Stimulated activated CD4-positive, alpha-beta T cell treated with anti-CD3 and anti-CD28 coated beads, Interleukin-2, amount 100 ng/mL, for 24 hours (primary cell): Measurements from ENCODE around the gene CFTR.

Experiments
- DNase-seq, 2 donors: peaks; one replicate each; pipeline ENCODE4 v3.0.0-alpha.2; 2020

The CFTR gene

DNA sequence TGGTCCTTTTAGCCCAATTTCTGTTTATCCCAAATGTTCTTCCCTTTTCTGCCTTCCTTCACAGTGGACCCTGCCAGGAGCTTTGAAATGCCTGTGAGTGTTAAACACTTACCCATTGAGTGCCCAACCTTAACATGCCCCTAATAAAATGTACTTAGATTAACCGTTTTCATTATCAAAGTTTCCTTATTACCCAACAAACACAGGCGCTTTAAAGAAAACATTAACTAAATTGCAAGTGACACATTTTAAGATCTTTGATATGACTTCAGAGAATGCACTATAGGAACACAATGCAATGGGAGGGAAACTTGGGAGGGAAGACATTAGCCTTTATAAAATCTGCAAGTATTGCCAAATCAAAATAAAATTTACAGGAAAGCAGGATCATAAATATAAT lies 177.0 kb downstream of the CFTR start:
- no peak for DNase-seq

DNA sequence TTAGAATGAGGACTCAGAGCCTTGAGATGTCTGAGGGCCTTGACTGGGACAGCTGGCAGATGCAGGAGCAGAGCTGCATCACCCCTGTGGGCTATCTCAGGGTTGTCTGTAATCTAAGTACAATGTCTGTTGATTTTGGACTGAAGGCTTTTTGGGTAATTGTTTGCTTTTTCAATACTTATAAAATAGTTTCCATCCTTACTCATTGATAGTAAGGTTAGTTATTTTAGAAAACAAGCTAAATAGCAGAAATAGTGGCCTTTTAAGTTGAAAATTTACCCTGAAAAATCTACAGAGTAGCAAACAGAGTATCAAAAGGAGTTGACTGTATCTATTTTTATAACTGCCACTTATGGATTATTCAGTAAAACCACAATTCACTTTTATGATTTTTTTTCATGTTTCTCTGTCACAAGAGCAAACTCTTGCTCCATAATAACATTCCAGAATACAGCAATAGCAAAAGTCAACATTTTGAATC lies 179.7 kb downstream of the CFTR start:
- DNase-seq = no peak

DNA sequence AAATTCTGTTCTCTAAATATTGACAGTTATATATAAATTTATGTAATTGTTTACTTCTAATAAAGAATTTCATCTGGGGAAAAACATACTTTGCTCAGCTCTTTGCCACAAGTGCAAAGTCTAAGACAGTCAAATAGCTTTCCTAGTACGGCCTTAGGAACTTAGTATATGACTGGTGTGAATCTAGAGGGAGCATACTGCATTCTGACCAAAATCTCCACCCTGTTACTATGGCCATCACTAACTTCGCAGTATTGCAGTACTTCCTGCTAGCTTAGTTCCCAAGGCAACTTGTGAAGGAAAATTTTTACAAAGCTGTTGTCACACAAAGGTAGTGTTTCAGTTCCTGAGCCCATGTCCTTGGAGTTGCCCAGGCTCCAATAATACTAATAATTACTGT lies 181.5 kb downstream of the CFTR start:
- no peak for DNase-seq

DNA sequence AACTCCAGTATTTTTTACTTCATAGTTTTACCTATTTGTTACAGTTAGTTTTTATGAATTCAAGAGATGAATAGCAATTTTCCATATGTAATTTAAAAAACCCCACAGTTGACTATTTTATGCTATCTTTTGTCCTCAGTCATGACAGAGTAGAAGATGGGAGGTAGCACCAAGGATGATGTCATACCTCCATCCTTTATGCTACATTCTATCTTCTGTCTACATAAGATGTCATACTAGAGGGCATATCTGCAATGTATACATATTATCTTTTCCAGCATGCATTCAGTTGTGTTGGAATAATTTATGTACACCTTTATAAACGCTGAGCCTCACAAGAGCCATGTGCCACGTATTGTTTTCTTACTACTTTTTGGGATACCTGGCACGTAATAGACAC lies 184.2 kb downstream of the CFTR start:
- DNase-seq = no peak

DNA sequence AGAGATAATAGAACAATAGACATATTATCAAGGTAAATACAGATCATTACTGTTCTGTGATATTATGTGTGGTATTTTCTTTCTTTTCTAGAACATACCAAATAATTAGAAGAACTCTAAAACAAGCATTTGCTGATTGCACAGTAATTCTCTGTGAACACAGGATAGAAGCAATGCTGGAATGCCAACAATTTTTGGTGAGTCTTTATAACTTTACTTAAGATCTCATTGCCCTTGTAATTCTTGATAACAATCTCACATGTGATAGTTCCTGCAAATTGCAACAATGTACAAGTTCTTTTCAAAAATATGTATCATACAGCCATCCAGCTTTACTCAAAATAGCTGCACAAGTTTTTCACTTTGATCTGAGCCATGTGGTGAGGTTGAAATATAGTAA lies 185.5 kb downstream of the CFTR start:
- no peak for DNase-seq

DNA sequence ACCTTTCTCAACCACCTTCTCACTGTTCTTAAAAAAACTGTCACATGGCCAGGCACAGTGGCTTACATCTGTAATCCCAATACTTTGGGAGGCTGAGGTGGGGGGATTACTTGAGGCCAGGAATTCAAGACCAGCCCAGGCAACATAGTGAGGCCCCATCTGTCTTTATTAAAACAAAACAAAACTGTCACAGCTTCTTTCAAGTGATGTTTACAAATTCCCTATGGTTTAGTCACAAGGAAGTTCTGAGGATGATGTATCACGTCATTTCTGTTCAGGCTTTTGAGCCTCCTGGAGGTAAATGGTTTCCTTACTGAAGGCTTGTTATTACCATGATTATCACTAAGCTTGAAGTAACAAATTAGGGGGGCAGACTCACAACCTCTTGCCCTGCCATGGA lies 186.2 kb downstream of the CFTR start:
- no peak for DNase-seq

DNA sequence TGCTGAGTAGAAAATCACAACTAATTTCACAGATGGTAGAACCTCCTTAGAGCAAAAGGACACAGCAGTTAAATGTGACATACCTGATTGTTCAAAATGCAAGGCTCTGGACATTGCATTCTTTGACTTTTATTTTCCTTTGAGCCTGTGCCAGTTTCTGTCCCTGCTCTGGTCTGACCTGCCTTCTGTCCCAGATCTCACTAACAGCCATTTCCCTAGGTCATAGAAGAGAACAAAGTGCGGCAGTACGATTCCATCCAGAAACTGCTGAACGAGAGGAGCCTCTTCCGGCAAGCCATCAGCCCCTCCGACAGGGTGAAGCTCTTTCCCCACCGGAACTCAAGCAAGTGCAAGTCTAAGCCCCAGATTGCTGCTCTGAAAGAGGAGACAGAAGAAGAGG lies 186.9 kb downstream of the CFTR start:
- no peak for DNase-seq

DNA sequence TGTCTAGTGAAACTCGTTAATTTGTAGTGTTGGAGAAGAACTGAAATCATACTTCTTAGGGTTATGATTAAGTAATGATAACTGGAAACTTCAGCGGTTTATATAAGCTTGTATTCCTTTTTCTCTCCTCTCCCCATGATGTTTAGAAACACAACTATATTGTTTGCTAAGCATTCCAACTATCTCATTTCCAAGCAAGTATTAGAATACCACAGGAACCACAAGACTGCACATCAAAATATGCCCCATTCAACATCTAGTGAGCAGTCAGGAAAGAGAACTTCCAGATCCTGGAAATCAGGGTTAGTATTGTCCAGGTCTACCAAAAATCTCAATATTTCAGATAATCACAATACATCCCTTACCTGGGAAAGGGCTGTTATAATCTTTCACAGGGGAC lies 187.6 kb downstream of the CFTR start:
- no peak for DNase-seq

DNA sequence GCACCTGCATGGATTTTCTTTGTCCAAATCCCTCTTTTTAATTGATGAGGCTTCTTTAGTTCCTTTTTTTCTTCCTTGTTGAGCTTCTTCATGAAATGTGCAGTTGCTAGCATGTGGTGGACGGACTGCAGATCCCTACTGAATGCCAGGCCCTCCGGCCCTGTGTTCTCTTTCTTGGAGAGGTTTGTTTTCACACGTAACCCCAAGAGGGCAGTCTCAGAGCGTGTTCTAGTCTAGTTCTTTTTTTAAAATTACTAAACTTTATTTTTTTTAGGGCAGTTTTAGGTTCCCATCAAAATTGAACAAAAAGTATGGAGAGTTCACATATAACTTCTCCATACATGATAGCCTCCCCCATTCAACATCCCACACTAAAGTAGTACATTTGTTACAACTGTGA lies 190.0 kb downstream of the CFTR start:
- DNase-seq = no peak

DNA sequence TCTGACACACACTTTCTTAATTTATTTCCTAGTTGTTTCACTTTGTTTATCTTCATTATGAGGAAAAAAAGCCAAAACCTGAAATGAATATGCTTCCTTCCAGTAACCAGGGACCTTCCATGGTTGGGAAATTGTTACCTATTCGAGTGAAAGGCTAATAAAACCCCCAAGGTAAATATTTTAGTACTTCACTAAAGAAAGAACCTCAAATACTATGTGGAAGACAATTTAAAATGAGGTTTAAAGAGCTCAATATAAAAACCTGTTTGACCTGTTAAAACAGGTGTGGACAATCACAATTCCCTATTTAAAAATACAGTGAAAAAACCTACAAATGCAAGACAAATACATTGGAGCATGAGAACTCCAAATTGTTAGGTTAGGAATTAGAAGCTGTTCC lies 192.6 kb downstream of the CFTR start:
- DNase-seq = no peak

DNA sequence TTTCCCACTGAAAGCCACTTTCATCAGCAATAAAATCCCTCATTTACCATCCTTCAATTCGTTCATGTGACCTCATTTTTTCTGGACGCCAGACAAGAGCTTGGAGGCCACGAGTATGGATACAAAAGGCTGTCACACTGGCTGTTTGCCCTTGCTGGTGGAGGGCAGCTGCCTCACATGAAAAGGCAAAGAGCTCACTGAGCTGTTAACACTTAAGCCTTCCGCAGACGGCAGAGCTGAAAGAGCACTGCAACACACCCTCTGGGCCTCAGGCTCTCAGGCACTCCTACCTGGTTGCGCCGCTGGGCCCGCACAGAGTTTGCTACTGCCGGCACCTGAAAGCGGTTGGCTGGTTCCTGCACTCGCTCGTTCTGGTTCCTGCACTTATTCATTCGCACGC lies 193.5 kb downstream of the CFTR start:
- DNase-seq = no peak

DNA sequence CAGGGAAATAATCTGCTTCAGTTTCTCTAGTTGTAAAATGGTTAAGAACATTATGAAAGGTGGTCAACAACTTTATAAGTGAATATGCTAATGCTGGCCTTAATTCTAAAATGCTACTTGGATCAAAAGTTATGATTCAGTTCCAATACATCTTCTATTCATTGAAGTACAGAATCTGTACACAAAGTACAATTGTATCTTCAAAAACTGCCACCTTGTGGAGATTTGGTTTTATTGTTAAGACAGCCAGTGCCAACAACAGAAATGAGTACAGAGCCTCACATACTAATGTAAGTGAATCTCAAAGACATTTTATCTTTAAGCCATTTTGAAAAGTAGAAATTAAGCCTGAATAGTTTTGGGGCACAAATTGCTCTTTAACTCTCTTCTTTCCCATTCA lies 194.0 kb downstream of the CFTR start:
- DNase-seq = no peak

DNA sequence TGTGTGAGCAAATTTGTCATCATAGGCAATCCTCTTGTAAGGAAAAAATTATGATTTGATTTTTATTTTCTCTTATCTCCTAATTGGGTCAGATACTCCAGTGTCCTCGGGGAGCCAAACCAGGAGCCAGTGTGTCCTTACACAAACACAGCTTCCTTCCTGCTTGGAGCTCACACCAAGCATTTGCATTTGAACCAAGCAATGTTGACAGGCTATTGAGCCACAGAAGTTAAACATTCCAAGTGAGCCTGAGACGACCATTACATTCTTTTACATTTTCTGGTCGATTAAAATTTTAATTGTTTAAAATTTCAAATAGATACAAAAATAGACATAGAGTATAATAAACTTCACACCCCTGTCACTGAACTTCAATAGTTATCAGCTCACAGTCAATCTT lies 194.8 kb downstream of the CFTR start:
- DNase-seq = no peak

DNA sequence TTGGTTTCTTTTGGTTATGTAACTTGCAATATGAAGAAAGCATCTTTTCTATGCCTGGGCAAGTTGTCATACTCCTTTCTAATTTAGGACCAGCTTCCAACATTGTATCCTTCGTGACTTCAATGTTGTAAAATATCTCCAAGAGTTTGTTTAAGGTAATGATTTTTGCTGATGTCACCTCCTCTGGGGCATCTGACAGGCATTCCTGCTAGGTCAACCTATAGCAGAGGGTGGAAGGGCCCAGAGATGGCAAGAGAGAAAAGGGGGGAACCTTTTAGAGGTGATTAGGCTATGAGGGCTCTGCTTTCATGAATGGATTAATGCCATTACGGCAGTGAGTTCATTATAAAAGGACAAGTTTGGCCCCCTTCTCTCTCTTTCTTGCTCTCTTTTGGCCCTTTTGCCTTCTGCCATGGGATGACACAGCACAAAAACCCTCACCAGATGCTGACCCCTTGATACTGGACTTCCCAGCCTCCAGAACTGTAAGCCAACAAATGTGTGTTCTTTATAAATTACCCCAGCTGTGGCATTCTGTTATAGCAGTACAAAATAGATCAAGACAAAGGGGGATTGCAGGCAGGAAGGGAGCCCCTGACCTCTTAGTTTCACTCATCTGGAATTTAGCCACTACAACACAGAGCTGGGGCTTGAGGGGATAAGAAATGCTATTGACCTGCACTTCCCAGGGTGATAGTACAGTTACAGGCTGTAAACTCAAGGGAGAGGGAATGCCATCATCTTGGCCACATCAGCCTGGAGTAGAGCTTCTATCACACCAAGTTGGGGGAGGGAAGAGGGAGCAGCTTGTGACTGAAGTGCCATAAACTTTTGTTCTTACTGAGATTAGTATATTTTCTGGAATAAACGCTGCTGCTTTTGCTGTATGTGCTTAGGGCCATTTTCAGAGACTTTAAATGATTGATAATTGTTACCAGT lies 195.9 kb downstream of the CFTR start:
- DNase-seq = no peak

DNA sequence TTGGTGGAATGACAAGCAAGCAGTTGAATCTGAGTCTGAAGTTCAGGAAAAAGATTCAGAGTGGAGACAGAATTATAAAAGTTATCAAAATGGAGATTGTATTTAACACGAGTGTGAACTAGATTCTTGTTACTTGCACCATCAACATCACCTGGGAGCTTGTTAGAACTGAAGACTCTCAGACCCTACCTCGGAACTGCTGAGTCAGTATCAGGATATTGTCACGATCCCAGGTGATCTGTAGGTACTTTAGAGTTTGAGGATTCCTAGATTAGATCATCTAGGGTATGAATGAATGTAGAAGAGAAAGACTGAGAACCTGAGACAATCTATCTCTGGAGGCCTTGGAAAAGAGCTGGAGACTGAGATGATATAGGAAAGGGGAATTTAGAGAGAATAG lies 199.3 kb downstream of the CFTR start:
- DNase-seq = no peak

DNA sequence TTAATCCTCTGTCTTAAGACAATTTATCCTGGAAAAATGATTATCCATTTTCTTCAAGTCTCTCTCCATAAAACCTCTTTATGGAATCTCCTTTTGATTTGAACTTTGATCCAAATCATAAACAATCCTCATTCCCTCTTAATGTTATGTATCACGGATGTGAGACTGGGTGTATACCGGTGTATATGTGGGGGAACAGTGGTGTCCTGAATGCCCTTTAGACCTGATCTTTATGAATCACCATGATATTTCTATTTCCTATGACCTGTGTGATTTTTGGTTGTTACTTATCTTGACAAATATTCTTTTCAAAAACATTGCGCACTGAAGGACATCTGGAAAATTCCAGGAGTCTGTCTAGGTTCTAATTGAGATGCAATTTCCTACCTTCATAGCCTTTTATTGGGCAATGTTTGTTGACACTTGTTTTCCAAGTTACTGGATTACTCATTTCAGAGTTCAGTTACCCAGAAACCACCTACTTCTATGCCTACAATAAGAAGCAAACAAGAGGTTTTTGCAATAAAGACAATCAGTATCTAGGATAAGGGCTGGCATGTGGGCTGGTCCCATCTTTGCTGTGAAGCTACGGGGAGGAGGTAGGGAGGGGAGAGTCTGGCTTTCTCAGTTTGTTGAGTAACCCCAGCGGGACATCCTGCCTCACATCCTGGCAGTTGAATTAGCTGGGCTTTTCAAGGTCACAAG lies 203.0 kb downstream of the CFTR start:
- no peak for DNase-seq

DNA sequence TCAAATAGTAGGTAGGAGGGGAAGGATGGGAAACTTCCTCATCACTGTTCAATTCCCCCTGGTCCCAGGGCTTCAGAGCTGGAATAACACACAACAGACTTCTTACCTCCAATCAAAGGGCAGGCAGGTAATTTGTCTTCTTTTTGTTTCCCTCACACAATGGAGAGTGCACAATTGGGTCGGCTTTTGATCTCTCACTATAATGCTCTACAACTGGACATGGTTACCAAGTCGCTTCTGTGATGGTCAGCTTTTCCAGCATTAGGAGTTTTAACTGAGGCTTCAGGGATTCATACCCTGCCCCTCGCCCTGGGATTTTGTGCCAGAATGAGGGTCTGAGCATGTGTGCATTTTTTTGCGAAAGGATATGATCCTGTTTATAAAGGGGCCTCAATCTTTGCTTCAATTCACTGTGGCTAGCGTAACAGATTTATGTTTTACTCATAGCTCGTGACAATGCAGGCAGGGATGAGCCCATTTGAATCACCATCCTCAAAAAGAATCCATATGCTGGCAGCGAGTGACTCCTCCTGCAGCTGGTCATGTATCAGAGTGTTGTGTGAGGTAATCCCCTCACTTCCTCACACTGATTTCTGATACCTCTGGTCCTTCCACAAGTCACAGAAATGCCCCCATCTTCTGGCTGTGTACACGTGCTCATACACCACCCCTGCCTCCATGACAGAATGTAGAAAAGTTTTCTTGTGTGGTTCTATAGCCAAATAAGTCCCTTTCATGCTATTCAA lies 203.8 kb downstream of the CFTR start:
- no peak for DNase-seq

DNA sequence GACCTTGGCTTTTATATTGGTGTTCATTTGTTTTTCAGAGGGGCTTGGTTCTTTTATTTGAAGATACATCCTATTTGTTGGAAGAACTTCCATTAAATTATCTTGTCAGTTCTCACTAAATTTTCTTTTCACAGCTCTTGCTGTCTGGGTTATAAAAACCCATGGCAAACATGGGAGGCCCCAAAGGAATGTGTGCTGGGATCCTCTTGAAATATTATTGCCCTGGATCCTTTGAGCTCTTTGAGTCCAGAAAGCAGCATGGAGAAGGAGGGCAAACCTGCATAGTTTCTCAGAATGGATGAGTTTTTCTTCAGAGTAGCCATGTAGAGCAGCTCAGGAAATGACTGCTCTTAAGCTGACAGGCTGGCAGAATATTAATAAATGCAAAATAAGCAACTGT lies 206.0 kb downstream of the CFTR start:
- no peak for DNase-seq

DNA sequence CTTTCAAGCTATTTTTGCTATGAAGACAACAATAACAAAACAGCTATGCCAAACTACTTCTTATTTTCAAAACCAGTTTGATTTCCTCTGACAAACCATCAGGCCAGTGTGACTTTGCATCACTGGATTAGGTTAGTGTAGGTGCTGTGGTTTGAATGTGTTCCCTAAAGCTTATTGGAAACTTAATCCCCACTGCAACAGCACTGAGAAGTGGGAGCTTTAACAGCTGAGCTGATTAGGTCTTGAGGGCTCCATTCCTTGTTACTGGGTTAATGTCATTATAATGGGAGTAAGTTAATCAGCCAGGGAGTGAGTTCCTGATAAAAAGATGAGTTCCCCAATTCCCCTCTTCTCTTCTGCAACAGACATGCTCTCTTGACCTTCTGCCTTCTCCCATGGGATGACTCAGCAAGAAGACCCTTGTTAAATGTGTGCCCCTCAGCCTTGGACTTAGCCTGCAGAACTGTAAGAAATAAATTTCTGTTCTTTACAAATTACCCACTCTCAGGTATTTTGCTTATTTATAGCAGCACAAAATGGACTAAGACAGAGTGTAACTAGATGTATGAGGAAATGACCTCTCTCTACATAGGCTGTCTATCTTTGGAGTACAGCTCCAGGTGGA lies 206.6 kb downstream of the CFTR start:
- DNase-seq = no peak

DNA sequence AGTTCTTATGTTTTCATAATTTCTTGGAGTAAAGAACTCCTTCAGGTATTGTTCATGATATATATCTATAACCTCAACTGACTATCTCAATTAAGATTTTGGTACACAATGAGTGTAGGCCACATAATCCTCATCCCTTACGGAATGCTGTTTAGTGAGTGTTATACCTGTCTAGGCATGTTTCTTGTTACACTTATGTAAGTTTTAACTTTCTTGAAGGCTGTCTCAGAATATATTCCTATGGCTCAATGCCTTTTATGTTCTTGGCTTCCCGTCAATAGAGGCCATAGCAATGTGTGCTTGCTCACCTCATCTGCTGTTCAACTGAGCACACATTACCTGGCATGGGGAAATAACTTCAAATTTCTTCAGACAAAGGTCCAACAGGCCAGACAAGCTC lies 208.3 kb downstream of the CFTR start:
- DNase-seq = no peak

DNA sequence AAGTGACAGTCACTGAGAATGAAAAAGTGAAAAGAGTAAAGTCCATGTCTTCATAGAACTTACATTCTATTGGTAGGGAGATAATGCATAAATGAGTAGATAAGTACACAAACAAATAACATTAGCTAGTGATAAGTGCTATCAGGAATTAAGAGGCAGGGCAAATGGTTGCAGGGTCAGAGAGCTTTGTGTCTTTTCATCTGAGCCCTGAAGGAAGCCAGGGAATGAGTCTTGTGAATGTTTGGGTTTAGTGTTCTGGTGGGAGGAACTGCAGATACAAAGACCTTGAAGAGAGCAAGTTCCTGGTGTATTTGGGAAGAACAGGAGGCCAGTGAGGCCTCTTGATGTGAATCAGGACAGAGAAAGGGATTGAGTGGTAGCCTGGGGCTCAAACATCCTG lies 209.6 kb downstream of the CFTR start:
- no peak for DNase-seq

DNA sequence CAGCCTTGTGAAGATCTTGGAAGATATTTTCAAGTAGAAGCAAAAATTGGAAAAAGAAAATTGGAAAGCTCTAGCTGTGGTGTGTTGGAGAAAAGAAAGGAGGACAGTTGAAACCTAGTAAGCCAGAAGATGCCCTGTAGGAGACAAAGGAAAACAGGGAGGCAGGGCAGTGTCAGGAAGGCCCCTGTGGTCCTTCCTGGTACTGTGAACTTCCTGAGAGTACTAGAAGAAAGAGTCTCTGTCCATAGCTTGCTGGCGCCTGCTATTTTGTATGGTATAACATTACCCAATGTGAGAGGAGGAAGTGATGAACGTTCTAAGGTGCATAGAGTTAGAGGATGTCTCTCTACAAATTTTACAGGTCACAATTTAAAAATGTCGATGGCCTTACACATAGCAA lies 210.3 kb downstream of the CFTR start:
- no peak for DNase-seq

DNA sequence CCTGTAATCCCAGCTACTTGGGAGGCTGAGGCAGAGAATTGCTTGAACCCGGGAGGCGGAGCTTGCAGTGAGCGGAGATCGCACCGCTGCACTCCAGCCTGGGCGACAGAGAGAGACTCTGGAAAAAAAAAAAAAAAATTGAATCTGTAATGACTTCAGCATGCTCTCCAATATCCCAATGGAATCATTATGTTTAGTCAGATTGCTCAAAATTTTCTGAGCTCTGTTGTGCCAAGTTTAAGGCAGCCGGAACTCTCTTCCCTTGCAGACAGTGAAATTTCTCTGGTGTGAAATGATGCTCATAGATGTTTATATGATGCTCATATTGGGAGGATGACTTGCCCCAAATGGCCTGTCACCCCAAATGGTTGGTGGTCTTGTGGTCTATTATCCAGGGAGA lies 212.5 kb downstream of the CFTR start:
- DNase-seq = no peak
